NCI-H1436 (cell line): Measurements from ENCODE around the gene LTO1.

Experiments
- DNase-seq: peaks from one replicate; lab custom pipeline; 2025; lab: John Stamatoyannopoulos, UW

LTO1 gene

GRCh38 chr11:69657456-69657910 is 17.7 kb downstream of the LTO1 start:
- DNase-seq: no peak

GRCh38 chr11:69656536-69657455 is 18.4 kb downstream of the LTO1 start:
- no peak for DNase-seq

- no peak for DNase-seq
Observed at GRCh38 chr11:69655479-69656428, 19.4 kb downstream of the LTO1 start.

GRCh38 chr11:69654660-69655478 is 20.3 kb downstream of the LTO1 start:
- DNase-seq: no peak

- no peak for DNase-seq
Observed at GRCh38 chr11:69654001-69654659, 21.0 kb downstream of the LTO1 start.

- no peak for DNase-seq
Observed at GRCh38 chr11:69653406-69653960, 21.7 kb downstream of the LTO1 start.

- no peak for DNase-seq
Observed at GRCh38 chr11:69652999-69653398, 22.2 kb downstream of the LTO1 start.

- DNase-seq: no peak
Observed at GRCh38 chr11:69651834-69652620, 23.1 kb downstream of the LTO1 start.

GRCh38 chr11:69650832-69651344 is 24.3 kb downstream of the LTO1 start:
- no peak for DNase-seq

- DNase-seq: no peak
Observed at GRCh38 chr11:69650081-69650831, 24.9 kb downstream of the LTO1 start.

- DNase-seq: no peak
Observed at GRCh38 chr11:69649576-69649900, 25.6 kb downstream of the LTO1 start.

- DNase-seq: no peak
Observed at GRCh38 chr11:69648679-69649575, 26.2 kb downstream of the LTO1 start.

- DNase-seq: no peak
Observed at GRCh38 chr11:69647761-69648497, 27.2 kb downstream of the LTO1 start.

GRCh38 chr11:69647390-69647748 is 27.8 kb downstream of the LTO1 start:
- DNase-seq: no peak

- no peak for DNase-seq
Observed at GRCh38 chr11:69646493-69647389, 28.4 kb downstream of the LTO1 start.

GRCh38 chr11:69645801-69646492 is 29.2 kb downstream of the LTO1 start:
- no peak for DNase-seq
